Osteoblast (primary cell): ENCODE results near the gene SUN1. TPM values are rescaled to one million over a fixed set of nuclear protein-coding genes. Genes with fewer than 3 reads are reported as not detected.

ENCODE experiments used
- DNase-seq: peaks from one replicate; pipeline ENCODE4 v3.0.0; 2011; ENCODE audit warnings: low spot score, mixed read lengths; ENCODE audit not compliant: insufficient read length; ENCODE audit errors: missing footprints
- H2AFZ ChIP-seq: 2 replicates; pipeline ENCODE4 v1.6.0; 2011; ENCODE audit warnings: mild to moderate bottlenecking, low read length
- H3K27ac ChIP-seq: 2 replicates; pipeline ENCODE4 v1.5.1; 2011; ENCODE audit warnings: mild to moderate bottlenecking, low read depth, low read length, moderate library complexity
- H3K27me3 ChIP-seq: 2 replicates; pipeline ENCODE4 v1.6.0; 2012; ENCODE audit warnings: mild to moderate bottlenecking, control low read depth, inconsistent platforms, low read length, moderate library complexity; ENCODE audit not compliant: insufficient read depth
- H3K36me3 ChIP-seq: 2 replicates; pipeline ENCODE4 v1.5.1; 2011; ENCODE audit warnings: mild to moderate bottlenecking, low read length, control low read depth, moderate library complexity; ENCODE audit not compliant: insufficient read depth
- H3K4me1 ChIP-seq: 2 replicates; pipeline ENCODE4 v1.5.1; 2011; ENCODE audit warnings: mild to moderate bottlenecking, low read length, control low read depth, moderate library complexity; ENCODE audit not compliant: insufficient read depth
- H3K4me2 ChIP-seq: 2 replicates; pipeline ENCODE4 v1.6.0; 2011; ENCODE audit warnings: mild to moderate bottlenecking, low read length; ENCODE audit not compliant: insufficient read depth
- H3K4me3 ChIP-seq: fragments of 200-600 bp; sonication (generic); 3 replicates; pipeline ENCODE4 v1.5.1; 2012; ENCODE audit warnings: mild to moderate bottlenecking, low read length, inconsistent platforms; ENCODE audit not compliant: insufficient read depth
- H3K79me2 ChIP-seq: 2 replicates; pipeline ENCODE4 v1.6.0; 2012; ENCODE audit warnings: mild to moderate bottlenecking, low read length, control low read depth, inconsistent platforms; ENCODE audit not compliant: insufficient read depth
- H3K9me3 ChIP-seq: 2 replicates; pipeline ENCODE4 v1.5.1; 2011; ENCODE audit warnings: low read depth, low read length, control low read depth
- H4K20me1 ChIP-seq: 2 replicates; pipeline ENCODE4 v1.6.0; 2012; ENCODE audit warnings: mild to moderate bottlenecking, low read length, control low read depth; ENCODE audit not compliant: insufficient read depth
- total RNA-seq: library from RNA; depleted of rRNA; stranded (reverse); fragments of >200 nt; gene quantifications from 2 replicates; pipeline ENCODE4 v1.2.3, GENCODE V29; 2012
- TF ChIP-seq, protein P1 (sequence below): IDR thresholded peaks from 2 replicates; pipeline ENCODE4 v1.5.1; 2011; ENCODE audit warnings: mild to moderate bottlenecking, low read depth, low read length, moderate library complexity; ENCODE audit errors: extremely low read depth

The SUN1 gene
- total RNA-seq, 1 donor: 126 TPM

DNA sequence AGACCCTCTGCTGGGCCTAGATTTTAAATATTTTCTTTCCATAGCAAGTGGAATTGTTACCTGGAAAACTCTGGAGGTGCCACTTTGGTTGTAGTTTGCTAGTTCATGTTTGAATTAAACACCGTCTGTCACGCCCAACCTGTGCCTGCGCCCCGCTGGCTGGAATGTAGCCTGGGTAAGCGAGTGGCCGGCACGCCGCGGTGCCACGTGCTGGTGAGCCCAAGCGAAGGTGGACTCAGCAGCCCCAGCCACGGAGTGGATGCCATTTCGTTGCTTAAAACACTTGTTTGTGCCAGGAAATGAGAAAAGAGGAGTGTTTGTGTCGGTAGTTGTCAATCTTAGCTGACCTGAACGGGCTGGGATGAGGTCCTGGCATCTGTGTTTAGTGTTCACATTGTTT, 46.8 kb downstream of the SUN1 start:
- Histone ChIP-seq H3K36me3 (peaks cover 8% of the 10 kb centered on the region), H3K4me2 (no peak overlapping the region), H3K9me3 (no peaks in the 10 kb centered on the region), H3K79me2 (peaks cover 73% of the 10 kb centered on the region), H3K27ac (no peak overlapping the region), H4K20me1 (peaks cover 44% of the 10 kb centered on the region), H3K4me1 (peaks cover 10% of the 10 kb centered on the region), H2AFZ (no peak overlapping the region), H3K27me3 (no peaks in the 10 kb centered on the region), H3K4me3 (no peak overlapping the region)
- no peak for DNase-seq
- TF ChIP-seq, protein P1, sequence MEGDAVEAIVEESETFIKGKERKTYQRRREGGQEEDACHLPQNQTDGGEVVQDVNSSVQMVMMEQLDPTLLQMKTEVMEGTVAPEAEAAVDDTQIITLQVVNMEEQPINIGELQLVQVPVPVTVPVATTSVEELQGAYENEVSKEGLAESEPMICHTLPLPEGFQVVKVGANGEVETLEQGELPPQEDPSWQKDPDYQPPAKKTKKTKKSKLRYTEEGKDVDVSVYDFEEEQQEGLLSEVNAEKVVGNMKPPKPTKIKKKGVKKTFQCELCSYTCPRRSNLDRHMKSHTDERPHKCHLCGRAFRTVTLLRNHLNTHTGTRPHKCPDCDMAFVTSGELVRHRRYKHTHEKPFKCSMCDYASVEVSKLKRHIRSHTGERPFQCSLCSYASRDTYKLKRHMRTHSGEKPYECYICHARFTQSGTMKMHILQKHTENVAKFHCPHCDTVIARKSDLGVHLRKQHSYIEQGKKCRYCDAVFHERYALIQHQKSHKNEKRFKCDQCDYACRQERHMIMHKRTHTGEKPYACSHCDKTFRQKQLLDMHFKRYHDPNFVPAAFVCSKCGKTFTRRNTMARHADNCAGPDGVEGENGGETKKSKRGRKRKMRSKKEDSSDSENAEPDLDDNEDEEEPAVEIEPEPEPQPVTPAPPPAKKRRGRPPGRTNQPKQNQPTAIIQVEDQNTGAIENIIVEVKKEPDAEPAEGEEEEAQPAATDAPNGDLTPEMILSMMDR: no peak

DNA sequence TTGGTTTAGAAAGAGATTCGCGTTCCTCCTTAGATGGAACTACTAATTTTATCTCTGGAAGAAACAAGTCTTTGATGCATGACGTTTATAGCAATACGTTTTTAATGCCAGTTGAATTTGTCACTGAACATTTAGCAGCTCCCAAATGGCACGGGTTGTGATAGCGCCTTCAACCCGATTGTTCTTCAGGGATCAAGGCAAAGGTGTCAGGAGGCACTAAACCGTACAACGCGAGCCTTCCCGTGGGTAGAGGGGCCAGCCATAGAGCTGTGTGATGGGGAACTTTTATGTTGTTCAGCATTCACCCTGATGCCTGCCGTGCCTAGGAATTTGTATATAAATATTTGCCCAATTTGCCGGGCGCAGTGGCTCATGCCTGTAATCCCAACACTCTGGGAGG, 47.4 kb downstream of the SUN1 start:
- peak; percentile 85 for DNase-seq
- peaks cover 7% of the 10 kb centered on the region for H3K36me3 ChIP-seq
- peaks cover 79% of the 10 kb centered on the region for H3K79me2 ChIP-seq
- no peak overlapping the region for H3K27ac ChIP-seq
- no peaks in the 10 kb centered on the region for H3K9me3 ChIP-seq
- no peak overlapping the region for H2AFZ ChIP-seq
- H3K4me2 ChIP-seq: no peak overlapping the region
- H3K27me3 ChIP-seq: no peaks in the 10 kb centered on the region
- no peak overlapping the region for H3K4me3 ChIP-seq
- H3K4me1 ChIP-seq: peaks cover 10% of the 10 kb centered on the region
- H4K20me1 ChIP-seq: peaks cover 50% of the 10 kb centered on the region
- TF ChIP-seq, protein P1: no peak

DNA sequence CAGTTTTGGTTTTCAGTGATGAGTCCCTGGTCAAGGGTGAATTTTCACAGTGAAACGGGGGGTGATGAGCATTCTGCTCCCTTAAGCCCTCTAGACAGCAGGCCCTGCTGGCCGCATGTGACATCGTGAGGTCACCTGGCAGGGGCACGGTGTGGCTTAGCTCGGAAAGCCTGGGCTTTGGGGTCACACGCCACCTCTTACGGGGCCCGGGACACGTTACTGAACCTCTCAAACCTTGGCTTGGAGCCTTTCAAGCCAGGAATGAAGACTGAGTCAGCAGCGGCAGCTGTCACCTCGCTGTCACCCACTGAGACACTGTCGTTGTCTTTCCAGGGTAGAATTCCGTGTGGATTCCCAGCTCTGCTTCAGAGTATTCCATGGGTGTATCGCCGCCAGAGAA, 48.2 kb downstream of the SUN1 start:
- Histone ChIP-seq H3K4me2 (no peak overlapping the region), H4K20me1 (peaks cover 58% of the 10 kb centered on the region), H3K27me3 (no peaks in the 10 kb centered on the region), H3K4me3 (no peak overlapping the region), H3K36me3 (peaks cover under 1% of the 10 kb centered on the region), H3K79me2 (peaks cover 87% of the 10 kb centered on the region), H3K4me1 (peaks cover 10% of the 10 kb centered on the region), H3K27ac (no peak overlapping the region), H3K9me3 (no peaks in the 10 kb centered on the region), H2AFZ (no peak overlapping the region)
- TF ChIP-seq, protein P1: no peak
- no peak for DNase-seq

DNA sequence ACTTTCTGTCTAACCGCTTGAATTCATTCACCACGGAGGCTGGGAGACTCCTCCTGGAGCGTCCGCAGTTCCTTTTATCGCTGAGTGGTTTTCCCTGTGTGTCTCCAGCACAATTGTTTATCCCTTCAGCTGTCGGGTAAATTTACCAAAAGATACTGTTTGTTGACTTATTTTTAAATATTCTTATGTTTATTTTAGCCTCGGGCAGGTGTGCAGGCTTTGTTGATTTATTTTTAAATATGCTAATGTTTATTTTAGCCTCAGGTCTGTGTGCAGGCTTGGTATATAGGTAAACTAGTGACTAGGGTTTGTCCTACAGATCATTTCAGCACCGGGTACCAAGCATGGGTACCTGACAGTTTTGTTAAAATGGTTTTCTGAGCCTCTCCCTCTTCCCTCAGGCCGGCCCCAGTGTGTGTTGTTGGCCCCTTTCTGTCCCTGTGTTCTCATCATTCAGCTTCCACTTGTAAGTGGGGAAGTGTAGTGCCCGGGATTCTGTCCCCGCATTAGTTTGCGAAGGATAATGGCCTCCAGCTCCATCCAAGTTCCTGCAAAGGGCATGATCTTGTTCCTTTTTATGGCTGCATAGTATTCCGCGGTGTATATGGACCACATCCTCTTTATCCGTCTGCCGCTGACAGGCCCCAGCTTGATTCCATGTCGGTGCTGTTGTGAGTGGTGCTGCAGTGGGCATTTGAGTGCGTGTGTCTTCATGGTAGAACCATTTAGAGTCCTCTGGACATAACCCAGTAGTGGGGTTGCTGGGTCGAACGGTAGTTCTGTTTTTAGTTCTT, 49.4 kb downstream of the SUN1 start:
- TF ChIP-seq, protein P1: no peak
- Histone ChIP-seq H4K20me1 (peaks cover 68% of the 10 kb centered on the region), H3K79me2 (peaks cover 98% of the 10 kb centered on the region), H3K27ac (no peak overlapping the region), H3K4me1 (peaks cover 5% of the 10 kb centered on the region), H3K27me3 (no peaks in the 10 kb centered on the region), H3K4me3 (no peak overlapping the region), H2AFZ (no peak overlapping the region), H3K9me3 (no peaks in the 10 kb centered on the region), H3K36me3 (peaks cover 5% of the 10 kb centered on the region), H3K4me2 (no peak overlapping the region)
- no peak for DNase-seq
